Inferior parietal cortex (tissue), 1 donor: ENCODE measurements around the gene SMIM21.
A peak's percentile ranks its signal among the peaks of the same experiment; 100 is the strongest.

Experiments
- DNase-seq: peaks from one replicate; pipeline ENCODE4 v3.0.0-alpha.2; 2016; ENCODE audit errors: extremely low spot score

SMIM21 gene

DNA sequence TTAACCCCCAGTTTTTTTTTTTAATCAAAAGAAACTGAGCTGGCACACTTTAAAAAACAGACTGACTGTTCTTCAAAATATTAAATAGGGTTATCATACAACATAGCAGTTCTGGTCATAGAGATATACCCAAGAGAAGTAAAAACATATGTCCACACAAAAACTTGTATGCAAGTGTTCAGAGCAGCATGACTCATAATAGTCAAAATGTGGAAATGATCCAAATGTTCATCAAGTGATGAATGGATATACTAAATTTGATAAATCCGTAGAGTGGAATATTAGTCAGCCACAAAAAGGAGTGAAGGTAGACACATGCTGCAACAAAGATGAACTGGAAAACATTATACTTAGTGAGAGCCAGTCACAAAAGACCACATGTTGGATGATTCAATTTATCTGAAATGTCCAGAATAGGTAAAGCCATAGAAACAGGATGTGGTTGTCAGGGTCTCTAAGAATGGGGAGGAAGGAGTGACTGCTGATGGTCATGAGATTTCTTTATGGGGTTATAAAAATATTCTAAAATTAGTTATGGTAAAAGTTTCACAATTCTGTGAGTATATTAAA lies 5.1 kb downstream of the SMIM21 start:
- no peak for DNase-seq

DNA sequence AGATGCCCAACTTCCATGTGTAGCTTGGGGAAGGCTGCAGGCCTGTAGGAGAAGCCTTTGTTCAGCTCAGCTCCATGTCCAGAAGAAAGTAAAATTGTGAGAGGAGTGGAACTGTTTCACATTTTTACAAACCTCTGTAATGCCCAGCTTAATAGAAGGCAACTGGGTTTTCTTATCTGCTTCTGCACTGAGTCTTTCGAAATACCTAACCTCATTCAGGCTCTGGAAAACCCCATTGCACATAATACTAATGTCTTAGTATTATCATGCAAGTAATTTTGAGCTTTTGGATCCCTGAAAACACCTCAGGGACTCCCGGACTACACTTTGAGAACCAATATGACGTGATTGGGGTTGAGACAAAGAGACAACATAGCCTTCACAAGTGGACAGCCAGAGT lies 5.8 kb downstream of the SMIM21 start:
- DNase-seq = no peak

DNA sequence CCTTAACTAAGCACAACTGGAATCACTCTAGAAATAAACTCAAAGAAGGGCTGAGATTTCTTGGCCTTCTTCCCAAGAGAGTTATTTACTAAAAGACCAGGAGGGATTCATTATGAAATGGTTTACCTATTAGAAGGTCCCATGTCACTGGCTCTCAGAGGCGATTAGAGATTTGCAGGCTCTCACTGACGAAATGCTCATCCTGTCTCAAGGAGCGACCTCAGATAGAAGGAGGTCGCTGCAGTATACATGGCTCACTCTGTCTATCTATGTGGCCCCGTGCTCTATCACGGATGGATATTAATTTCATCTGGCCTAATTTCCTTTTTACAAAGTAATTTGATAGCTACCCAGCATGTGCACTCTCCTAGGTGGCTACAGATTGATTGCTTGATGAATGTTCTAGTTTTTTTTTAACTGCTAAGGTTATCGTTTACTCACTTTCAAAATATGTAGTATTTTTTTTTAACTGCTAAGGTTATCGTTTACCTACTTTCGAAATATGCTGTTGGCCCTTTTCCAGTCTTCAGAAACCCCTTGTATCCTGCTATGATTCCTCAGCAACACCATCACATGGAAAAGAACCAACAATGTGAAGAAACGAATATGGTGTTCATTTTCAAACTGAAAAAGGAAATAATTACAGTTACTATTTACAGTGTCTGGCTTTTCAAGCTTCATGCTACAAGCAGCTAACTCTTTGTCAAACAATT lies 9.1 kb downstream of the SMIM21 start:
- no peak for DNase-seq

DNA sequence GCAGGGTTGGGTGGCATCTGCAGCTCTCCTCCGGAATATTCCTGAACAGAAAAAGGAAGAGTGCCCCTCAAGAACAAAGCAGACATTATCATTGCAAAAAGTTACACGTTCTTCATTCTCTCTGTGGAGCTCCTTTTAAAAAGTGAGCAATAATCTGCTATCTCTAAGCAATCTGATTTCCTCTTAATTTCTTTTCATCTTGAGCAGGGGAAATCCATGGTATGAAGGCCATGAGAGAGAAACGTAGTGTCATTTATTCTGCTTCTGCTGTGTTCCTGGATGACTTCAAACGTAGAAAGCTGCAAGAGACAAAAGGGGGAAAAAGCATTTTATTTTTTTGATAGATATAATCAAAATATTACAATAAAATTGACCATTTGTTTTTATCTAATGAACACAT lies 16.9 kb downstream of the SMIM21 start:
- DNase-seq = no peak

DNA sequence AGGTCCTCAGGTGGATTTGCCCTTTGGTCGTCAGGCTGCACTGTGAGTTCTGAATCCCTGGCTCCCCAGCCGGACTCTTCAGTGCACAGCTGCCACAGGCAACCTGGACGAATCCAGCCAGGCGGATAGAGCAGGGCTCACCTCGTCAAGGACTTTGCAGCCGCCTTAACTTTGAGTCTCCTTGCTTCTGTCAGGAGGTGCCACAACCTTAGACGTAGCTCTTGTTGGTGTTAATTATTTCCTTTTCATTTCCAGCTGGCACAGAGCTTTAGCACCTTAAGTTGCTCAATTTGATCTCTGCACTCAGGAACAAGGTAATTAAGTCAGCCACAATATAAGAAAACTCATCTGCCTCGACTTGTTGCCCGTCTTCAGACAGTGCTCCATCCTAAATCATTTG lies 17.7 kb downstream of the SMIM21 start:
- DNase-seq = no peak

DNA sequence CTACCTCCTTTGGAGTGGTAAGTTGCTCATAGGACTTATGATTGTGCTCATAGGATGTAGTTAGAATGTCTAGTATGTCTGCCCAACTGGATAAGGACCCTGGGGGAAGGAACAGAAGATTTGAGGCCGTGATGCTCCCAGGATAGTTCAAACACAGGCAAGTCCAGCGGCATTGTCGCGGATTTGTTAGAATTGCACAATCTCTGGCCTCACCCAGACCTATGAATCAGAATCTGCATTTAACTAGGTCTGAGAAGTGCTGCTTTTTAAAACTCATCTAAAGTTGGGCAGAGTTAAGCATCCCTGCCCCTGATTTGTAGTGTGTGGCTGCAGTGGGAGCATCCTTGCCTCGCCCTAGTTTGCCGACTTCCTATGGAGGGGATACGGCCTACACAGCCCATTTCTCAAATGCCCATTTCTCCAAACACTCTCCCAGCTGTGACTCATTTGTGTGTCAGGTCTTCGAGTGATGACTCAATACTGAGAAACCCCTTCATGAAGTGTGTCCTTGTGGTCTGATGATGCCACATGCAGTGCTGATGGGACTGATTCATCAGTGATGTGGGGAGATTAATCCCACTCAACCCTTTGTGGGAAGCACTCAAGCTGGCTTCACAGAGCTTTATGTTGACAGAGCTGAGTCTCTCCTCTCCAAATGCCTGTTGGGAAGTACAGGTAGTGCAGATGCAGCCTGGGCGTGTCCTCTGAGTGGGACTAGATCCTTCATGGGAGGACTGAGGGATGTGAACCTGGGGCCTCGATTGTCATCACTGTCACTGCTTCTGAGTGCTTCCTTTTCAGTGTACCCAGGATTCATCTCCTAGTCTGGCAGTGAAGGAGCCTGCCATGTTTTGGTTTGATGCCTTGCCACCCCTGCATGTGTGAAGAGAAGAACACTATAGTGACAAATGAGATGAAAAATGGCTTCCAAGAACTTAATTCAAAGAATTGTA lies 18.7 kb downstream of the SMIM21 start:
- peak; percentile 6 for DNase-seq

DNA sequence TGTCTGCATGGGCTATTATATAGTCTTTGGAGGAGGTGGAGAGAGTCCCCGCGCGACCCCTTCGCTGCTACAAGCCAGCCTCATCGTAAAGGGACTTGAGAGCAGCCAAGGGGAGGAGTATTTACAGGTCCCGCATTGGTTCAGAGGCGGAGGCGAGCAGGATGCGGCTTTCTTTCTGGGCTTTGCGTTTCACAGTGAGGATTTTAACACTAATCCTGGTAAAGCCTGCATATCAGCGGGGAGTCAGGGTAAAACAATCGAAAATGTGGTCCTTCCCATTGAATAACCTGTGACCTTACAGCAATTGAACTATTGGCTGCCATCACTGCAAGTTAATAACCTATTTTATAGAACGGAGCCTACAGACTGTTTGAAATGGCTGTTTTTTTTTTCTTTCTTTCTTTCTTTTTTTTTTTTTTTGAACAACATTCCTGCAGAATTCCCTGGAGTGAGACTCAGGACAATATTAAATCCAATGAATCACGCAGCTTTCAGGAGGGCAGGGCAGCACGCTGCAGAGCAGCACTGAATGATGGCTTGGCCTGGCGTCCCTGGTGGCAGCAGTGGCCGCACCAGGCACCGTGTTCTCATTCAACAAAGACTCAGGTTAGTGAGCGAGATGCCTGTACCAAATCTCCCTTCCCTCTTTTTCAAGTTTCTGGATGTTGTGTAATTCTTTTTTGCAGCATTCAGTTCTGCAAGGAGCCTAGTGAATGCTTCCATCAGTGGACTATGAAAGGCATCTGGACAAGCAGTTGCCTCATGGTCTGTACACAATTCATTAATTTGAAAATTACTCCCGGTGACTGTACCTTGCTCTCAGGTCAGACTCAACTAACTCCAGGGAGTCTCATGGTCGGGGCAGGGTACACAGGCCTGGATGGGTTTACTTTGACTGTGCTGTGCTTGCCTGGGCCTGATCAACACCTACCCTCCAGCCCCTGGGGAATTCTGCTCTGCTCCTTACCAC lies 19.8 kb downstream of the SMIM21 start:
- peak; percentile 9 for DNase-seq

DNA sequence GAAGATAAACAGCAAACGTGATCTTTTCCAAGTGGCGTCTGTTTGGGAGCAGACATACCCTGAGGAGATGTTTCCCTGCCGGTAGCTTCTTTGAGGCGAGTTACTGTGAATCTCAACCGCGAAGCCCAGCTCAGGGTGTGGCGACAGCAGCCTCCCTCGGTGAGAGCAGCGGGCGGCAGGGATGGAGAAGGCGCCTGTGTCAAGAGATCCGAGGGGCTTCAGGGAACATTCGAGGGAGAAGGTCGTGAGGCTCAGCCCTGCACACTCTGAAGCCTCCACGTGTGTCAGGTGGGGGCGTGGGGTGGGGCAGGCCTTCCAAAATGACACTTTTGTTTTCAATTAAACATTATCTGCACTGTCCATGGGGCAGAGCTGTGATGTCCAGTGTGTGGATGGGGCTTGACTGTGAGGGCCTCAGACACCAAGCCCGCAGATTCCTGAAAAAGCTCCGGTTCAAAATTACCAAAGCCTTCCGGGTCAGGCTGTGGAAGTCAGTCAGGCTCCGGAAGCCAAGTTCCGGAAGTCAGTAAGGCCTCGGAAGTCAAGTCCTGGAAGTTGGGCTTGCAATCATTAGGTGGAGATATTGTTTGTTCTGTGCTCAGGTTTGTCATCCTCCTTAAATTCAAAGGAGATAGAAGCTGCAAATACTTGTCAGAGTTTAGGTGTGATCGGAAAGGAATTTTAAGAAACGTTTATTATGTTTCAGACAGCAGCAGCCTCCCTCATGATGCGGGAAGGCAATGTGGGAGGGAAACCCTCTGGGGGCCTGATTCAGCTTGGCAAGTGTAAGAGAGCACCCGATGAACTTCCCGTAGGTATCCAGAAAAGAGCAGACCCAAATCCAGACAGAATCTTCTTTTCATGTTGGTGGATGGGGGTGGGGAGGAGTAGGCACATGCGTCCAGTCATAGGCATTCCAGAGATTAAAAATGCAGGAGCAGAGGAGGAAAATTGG lies 20.7 kb downstream of the SMIM21 start:
- DNase-seq = peak; percentile 7

DNA sequence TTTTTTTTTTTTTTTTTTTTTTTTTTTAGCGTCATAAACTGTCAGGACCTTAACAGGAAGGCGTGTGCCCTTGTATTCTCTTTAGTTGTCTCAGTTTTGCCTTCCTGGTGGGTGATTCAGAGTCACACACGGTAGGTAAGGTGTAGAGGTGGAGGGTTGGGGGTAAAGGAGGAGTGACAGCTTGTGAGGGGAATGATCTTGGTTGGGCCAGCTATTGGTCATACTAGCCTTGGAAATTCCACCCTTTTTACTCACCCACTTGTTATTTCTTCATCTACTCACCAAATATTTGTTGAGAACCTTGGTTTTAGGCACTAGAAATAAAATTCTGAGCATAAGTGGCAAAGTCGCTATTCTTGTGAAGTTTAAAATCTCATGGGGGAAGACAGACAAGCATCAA lies 22.2 kb downstream of the SMIM21 start:
- no peak for DNase-seq

DNA sequence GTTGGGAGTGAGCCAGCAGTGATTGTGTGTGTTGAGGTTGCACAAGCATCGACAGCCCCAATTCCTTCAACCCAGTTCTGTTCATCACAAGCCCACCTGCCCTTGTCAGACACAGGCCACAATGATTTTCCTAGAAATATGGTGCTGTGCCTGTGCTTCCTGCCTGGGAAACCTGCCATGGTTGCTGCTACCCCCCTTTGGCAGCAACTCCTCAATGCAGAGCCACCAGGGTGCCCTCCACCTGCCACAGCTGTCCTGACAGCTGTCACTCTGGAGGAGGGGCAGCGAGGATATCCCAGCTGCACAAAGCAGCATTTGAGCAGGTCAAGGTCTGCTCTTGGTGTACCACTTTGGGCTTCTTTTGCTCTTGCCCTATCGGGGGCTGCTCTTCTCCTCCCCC lies 27.1 kb downstream of the SMIM21 start:
- DNase-seq = no peak

DNA sequence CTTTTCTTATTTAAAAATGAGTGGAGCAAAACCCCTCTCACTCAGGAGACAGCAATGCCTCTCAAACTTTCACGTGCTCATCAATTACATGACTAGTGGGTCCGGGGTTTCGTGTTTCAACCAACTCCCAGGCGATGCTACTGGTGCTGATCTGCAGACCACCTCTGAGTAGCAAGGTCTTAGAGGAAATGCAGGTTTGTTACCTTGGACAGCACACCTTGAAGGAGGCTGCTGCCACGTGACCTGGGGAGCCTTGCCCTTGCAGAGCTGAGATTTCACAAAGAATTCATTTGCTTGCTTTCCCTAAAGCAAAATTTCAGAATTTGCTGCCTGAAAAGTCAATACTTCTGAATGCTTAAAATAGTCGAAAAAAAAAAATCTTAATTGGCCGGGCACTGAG lies 32.4 kb downstream of the SMIM21 start:
- no peak for DNase-seq

DNA sequence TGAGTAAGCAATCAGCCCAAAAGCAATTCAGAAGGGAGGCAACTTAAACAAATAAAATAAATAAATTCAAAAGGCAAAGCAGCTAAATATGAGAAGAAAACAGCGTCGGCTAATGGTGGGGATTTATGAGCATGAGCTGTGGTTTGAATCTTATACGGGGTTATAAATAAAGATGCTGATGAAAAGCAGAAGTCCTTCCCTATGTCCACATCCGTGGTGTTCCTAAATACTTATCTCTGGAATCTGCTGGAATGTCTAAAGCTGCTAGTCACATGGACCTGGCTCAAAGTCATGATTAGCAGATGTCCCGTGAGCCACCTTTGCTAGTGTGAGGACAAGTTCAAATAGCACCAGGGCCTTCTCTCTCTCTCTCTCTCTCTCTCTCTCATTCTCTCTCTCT lies 33.8 kb downstream of the SMIM21 start:
- no peak for DNase-seq

DNA sequence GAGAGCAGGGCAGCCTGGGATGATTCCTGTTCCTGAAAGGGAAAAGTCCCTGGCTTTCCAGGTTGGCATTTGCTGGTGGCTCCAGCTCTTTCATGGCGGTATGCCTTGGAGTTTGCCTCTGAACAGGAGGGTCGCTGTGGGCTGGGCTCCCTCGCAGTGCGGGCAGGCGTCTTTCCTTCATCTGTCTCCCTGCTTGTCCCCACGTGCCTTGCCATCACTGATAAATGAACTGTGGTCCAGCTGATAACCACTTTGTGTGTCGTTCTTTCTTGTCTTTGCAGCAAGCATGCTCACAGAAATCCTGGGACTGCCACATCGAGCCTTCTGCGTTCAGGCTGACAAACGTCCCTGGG lies 35.3 kb downstream of the SMIM21 start:
- no peak for DNase-seq

DNA sequence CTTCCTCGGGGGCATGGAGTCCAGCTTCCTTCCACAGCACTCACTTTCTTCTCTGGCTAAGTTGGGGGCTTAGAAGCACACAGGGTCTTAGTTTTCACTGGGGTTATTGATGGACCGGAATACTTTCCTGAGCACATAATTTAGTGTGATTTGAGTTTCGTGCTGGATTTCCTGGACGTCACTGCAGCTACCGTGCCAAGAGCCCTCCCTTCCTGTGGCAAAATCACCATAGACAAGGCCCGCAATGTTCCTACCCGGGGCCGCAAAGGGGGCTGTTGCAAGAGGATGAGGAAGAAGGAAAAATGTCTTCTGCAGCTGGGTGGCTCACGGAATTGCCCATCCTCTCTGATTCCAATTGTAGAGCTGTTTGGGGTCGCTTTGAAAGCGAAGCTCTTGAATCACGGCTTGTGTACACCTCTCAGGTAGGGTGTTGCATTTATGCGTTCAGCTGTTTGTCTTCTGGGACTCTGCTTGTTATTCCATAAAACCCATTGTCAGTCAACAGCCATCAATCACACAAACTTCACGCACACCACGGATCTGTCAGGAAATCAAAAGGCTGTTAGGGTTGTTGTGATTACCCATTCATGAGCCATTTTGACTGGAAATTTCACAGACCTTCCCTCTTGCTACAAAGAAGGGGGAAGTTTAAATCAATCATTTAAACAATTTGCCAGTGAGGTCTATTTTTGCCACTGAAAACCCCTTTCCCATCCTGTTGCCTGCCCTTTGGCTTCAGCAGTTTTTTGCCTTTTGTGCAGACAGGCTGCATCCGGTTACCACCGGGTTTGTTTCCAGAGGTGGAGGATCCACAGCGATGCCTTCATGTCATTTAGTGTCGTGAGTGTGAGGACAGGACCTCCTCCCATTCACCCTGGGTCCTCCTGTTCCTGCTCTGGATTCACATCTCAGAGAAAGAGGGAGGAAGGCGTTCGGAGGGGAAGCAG lies 36.0 kb downstream of the SMIM21 start:
- DNase-seq = no peak

DNA sequence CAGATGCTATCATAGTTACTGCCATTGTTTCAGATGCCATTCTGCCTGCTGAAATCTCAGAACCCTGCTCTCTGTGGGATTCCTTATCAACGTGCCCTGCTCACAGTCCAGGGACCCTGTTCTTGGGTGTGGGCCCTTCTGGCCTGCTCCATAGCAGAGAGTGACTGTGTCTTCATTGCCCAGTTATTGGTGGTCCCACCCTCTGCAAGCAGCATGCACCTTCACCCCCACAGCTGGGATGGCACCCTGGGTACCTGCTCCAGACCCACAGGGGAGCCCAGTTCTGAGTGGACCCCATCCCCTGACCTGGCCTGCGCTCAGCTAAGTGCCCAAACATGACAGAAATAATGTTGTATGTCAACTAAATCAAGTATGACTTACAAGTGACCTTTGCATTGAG lies 36.6 kb downstream of the SMIM21 start:
- no peak for DNase-seq

DNA sequence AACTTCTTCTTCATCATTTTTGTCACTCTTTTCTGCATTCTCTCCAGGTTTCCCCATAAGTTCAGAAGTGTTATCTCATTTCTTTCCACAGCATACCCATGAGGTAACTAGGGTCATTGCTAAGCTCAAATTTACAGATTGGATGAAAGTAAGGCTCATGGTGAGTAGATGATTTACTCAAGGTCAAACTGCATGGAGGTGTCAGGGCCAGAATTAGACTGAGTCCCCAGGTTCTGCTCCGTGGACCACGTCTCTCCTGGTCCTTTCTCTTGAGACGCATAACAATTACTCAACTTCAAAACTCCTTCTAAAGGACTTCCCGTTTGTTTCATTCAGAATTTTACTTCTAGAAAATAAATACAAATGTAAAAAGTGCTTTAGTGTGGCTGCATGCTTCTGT lies 43.4 kb downstream of the SMIM21 start:
- DNase-seq = no peak

DNA sequence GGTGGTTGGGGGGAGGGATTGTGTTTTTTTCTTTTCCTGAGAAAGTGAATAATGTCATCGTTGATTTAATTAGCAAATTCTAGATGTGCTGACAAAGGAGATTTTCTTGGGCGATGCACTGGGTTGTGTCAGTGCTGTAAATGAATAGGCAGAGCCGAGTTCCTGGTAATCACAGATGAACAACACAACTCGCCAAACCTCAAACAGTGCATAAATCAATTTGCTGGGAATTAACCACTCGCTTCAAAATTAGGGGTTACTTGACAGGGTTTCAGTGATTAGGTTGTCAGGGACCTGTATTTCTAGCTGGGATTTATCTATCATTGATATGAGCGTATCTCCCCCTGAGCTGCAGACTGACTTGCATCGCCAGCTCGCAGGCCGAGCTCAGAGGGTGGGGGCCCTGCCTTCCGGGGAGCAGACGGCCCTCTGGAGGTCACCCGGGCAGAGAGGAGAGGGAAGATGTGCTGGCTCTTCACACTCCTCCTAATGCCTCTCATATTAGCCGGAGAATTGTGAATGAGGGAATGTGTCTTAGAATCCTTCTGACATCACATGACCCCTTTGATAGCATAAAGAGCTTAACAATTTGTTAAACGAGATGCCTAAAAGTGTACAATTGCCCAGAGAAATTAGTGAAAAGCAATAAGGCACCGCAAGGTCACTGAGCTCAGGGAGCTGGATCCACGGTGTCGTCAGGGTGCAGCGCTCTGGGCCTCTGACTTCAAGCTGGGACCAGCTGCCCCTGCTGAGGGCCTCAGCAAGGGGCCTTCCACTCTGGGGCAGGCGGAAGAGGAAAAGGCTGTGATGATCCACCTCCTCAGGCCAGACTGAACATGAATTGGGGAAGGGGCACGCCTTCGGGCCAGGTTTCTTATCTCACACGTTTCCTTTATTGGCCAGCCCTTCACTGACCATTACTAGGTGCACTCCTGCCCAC lies 48.9 kb downstream of the SMIM21 start:
- no peak for DNase-seq

DNA sequence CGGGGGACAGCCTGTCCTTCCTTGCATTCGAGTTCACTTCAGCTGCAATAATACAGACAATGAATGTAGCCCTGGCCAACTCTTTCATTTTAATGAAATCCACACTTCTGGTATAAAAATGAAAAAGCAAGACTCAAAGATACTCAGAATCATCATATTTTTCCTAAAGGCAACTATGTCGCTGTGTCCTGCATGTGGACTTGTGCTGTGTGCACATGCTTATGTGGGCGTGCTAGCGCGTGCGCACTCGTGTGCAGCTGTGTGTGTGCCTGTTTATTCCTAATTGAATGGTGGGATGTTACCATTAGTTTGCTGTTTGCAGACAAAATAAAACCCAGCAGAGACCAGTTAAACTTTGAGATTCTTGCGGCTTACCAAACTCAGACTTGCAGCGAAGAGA lies 49.6 kb downstream of the SMIM21 start:
- DNase-seq = no peak
